Measurements from ENCODE around the gene SRRM3. TPM values are rescaled to one million over a fixed set of nuclear protein-coding genes. Genes with fewer than 3 reads are reported as not detected.
"Not testable (repeated sequence)": the region's sequence is repeated elsewhere in the genome, so short reads cannot be mapped to it uniquely, and the experiment has no call there.

Gene SRRM3
- total RNA-seq, 1 donor = 0.36 TPM

DNA sequence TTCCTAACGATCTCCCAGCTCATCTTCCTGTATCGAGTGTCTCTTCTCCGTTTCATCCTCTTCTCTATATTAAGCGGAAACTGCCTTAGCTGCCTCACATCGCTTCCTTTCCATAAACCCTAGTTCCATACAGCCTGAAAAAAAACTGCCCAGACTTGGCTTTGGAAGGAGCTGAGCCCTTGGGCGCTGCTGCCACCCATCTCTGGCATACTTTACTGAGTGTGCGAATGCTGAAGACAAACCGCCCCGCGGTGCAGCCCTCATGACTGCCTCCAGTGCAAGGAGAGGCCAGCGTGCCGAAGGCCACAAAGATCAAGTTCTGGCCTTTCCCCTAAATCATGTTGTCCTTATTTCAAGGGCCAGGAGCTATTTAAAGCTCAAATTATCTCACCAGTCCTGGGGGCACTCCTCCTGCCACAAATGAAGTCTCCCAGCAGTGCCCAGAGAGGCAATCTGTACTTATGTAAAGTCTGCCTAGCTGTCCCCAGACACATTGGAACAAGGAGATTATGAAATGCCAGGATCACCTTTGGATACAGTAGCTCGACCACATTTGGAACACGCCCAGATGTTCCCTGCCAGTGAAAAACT, 131.9 kb downstream of the SRRM3 start:
- peak; percentile 51 for DNase-seq (ENCODE audit: insufficient read length, low spot score, missing footprints)
- Histone ChIP-seq H3K27me3 (ENCODE audit: insufficient read depth, low read length) (no peaks in the 10 kb centered on the region), H3K36me3 (ENCODE audit: insufficient read depth, low read length) (peaks cover 53% of the 10 kb centered on the region), H3K4me3 (ENCODE audit: insufficient read depth, low read length) (no peak overlapping the region), H2AFZ (ENCODE audit: low read length) (no peak overlapping the region), H3K4me1 (ENCODE audit: insufficient read depth, low read length) (peaks cover 12% of the 10 kb centered on the region), H3K79me2 (ENCODE audit: insufficient read depth, low read length) (peaks cover 98% of the 10 kb centered on the region), H3K27ac (ENCODE audit: low read depth, low read length) (peak overlapping the region; percentile 63), H3K9me3 (ENCODE audit: low read depth, low read length) (no peaks in the 10 kb centered on the region), H3K4me2 (ENCODE audit: insufficient read depth, low read length) (no peak overlapping the region), H4K20me1 (ENCODE audit: insufficient read depth, low read length) (peaks cover 90% of the 10 kb centered on the region)
- TF ChIP-seq, protein P1, sequence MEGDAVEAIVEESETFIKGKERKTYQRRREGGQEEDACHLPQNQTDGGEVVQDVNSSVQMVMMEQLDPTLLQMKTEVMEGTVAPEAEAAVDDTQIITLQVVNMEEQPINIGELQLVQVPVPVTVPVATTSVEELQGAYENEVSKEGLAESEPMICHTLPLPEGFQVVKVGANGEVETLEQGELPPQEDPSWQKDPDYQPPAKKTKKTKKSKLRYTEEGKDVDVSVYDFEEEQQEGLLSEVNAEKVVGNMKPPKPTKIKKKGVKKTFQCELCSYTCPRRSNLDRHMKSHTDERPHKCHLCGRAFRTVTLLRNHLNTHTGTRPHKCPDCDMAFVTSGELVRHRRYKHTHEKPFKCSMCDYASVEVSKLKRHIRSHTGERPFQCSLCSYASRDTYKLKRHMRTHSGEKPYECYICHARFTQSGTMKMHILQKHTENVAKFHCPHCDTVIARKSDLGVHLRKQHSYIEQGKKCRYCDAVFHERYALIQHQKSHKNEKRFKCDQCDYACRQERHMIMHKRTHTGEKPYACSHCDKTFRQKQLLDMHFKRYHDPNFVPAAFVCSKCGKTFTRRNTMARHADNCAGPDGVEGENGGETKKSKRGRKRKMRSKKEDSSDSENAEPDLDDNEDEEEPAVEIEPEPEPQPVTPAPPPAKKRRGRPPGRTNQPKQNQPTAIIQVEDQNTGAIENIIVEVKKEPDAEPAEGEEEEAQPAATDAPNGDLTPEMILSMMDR (IDR thresholded peaks at IDR 0.05; ENCODE audit: extremely low read depth, low read depth, low read length) = no peak

DNA sequence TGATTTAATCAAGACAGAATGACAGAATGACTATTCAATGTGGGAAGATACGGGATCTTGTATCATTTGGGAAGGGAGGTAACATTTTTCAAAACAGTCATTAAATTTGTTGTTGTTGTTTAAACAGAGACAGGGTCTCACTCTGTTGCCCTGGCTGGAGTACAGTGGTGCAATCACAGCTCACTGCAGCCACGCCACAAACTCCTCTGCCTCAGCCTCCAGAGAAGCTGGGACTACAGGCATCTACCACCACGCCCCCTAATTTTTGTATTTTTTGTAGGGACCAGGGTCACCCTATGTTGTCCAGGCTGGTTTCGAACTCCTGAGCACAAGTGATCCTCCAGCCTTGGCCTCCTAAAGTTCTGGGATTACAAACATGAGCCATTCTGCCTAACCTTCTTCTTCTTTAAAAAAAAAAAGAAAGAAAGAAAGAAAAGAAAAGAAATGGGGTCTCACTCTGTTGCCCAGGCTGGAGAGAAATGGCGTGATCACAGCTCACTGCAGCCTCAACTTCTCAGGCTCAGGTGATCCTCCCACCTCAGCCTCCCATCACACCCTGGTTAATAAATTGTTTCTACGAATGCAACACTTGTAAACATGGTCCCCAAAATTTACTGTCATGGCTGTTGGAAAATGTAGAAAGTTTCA, 132.7 kb downstream of the SRRM3 start:
- H3K4me1 ChIP-seq (ENCODE audit: insufficient read depth, low read length) = peaks cover 12% of the 10 kb centered on the region

DNA sequence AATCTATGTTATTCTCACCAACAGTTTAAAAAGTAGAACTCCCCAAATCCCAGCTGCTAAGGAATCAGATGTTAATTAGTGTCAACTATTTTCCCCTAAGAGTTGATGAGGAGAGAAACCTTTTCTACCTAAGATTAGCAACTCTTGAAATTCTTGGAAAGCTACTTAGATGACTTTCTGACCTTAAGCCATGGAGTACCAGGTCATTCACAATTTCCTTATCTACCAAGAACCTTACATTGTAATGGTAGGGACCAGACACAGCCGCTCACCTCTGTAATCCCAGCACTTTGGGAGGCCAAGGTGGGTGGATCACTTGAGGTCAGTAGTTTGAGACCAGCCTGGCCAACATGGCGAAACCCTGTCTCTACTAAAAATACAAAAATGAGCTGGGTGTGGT, 133.7 kb downstream of the SRRM3 start:
- peaks cover 18% of the 10 kb centered on the region for H3K4me1 ChIP-seq (ENCODE audit: insufficient read depth, low read length)
- not testable (repeated sequence) for H3K9me3 ChIP-seq (ENCODE audit: low read depth, low read length); H3K27me3 ChIP-seq (ENCODE audit: insufficient read depth, low read length); H2AFZ ChIP-seq (ENCODE audit: low read length); DNase-seq (ENCODE audit: insufficient read length, low spot score, missing footprints); H3K4me2 ChIP-seq (ENCODE audit: insufficient read depth, low read length); H3K27ac ChIP-seq (ENCODE audit: low read depth, low read length); H3K4me3 ChIP-seq (ENCODE audit: insufficient read depth, low read length)
- peaks cover 98% of the 10 kb centered on the region for H3K79me2 ChIP-seq (ENCODE audit: insufficient read depth, low read length)
- H3K36me3 ChIP-seq (ENCODE audit: insufficient read depth, low read length) = peaks cover 41% of the 10 kb centered on the region
- H4K20me1 ChIP-seq (ENCODE audit: insufficient read depth, low read length) = peaks cover 88% of the 10 kb centered on the region

More for the DNA sequence above, 132.7 kb downstream of the SRRM3 start:
- Histone ChIP-seq H3K4me3 (ENCODE audit: insufficient read depth, low read length) (no peak overlapping the region), H4K20me1 (ENCODE audit: insufficient read depth, low read length) (peaks cover 88% of the 10 kb centered on the region), H3K36me3 (ENCODE audit: insufficient read depth, low read length) (peaks cover 44% of the 10 kb centered on the region), H3K79me2 (ENCODE audit: insufficient read depth, low read length) (peaks cover 98% of the 10 kb centered on the region), H2AFZ (ENCODE audit: low read length) (no peak overlapping the region), H3K9me3 (ENCODE audit: low read depth, low read length) (no peaks in the 10 kb centered on the region), H3K27me3 (ENCODE audit: insufficient read depth, low read length) (no peaks in the 10 kb centered on the region), H3K4me2 (ENCODE audit: insufficient read depth, low read length) (no peak overlapping the region), H3K27ac (ENCODE audit: low read depth, low read length) (no peak overlapping the region)
- TF ChIP-seq, protein P1 (IDR thresholded peaks at IDR 0.05; ENCODE audit: extremely low read depth, low read depth, low read length) = no peak
- DNase-seq (ENCODE audit: insufficient read length, low spot score, missing footprints) = no peak

DNA sequence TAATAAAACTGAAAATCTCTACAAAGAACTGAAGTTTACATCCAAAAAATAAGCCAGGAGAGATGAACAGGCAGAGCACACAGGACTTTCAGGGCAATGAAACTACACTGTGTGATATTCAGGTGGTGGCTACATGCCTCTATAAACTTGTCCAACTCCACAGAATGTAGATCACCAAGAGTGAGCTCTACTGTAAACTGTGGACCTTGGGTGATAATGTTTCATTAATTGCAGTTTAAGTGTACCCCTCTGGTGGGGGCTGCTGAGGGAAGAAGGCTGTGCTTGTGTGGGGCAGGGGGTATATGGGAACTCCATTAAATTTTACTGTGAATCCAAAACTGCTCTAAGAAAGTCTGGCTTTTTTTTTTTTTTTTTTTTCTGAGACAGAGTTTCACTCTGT, 134.4 kb downstream of the SRRM3 start:
- Histone ChIP-seq H3K4me1 (ENCODE audit: insufficient read depth, low read length) (peaks cover 25% of the 10 kb centered on the region), H4K20me1 (ENCODE audit: insufficient read depth, low read length) (peaks cover 88% of the 10 kb centered on the region), H3K27me3 (ENCODE audit: insufficient read depth, low read length) (no peaks in the 10 kb centered on the region), H3K4me2 (ENCODE audit: insufficient read depth, low read length) (no peak overlapping the region), H2AFZ (ENCODE audit: low read length) (no peak overlapping the region), H3K27ac (ENCODE audit: low read depth, low read length) (no peak overlapping the region), H3K4me3 (ENCODE audit: insufficient read depth, low read length) (no peak overlapping the region), H3K36me3 (ENCODE audit: insufficient read depth, low read length) (peaks cover 35% of the 10 kb centered on the region), H3K79me2 (ENCODE audit: insufficient read depth, low read length) (peaks cover 98% of the 10 kb centered on the region), H3K9me3 (ENCODE audit: low read depth, low read length) (no peaks in the 10 kb centered on the region)
- peak; percentile 73 for DNase-seq (ENCODE audit: insufficient read length, low spot score, missing footprints)
- TF ChIP-seq, protein P1 (IDR thresholded peaks at IDR 0.05; ENCODE audit: extremely low read depth, low read depth, low read length) = no peak

Other genes starting within 250 kb of the SRRM3 start
- 25.3 and 32.1 TPM in 2 replicates for gene TMEM120A, start 207.3 kb upstream of the SRRM3 start, total RNA-seq
- gene STYXL1, start 153.9 kb upstream of the SRRM3 start, total RNA-seq = 23.9 and 27.7 TPM in 2 replicates
- 32.7 and 36.6 TPM in 2 replicates for gene MDH2, start 153.8 kb upstream of the SRRM3 start, total RNA-seq
- gene HSPB1, start 100.8 kb downstream of the SRRM3 start, total RNA-seq = 67.2 and 72.7 TPM in 2 replicates
- 99.9 and 121 TPM in 2 replicates for gene YWHAG, start 157.1 kb downstream of the SRRM3 start, total RNA-seq
- 0.88 and 1.1 TPM in 2 replicates for gene SSC4D, start 207.8 kb downstream of the SRRM3 start, total RNA-seq
- 3.5 and 6.2 TPM in 2 replicates for gene ZP3, start 223.1 kb downstream of the SRRM3 start, total RNA-seq

Measured in osteoblast (primary cell).